ENCODE data around the gene RACK1. TPM values are rescaled to one million over a fixed set of nuclear protein-coding genes. Genes with fewer than 3 reads are reported as not detected.

The RACK1 gene
- total RNA-seq, 1 experiment from 2014 or later, result 2,552 TPM

- H3K27me3 Mint-ChIP-seq (ENCODE audit: low read depth), result peaks cover 2% of the 10 kb centered on the region
- H3K27me3 ChIP-seq (ENCODE audit: insufficient read depth, low read length), result no peaks in the 10 kb centered on the region
- H4K91ac ChIP-seq (ENCODE audit: insufficient read length, low read depth, low read length), result no peak overlapping the region
- peaks cover 51% of the 10 kb centered on the region for H3K79me2 ChIP-seq (ENCODE audit: insufficient read depth, low read length)
- H2AK5ac ChIP-seq (ENCODE audit: insufficient read length, low read length), result no peak overlapping the region
- H3K36me3 Mint-ChIP-seq (ENCODE audit: insufficient read depth in 1 of 3, low read depth in 3 of 3), result peaks cover 33 to 57% (median 54%) of the 10 kb centered on the region in 3 experiments
- no peak overlapping the region for H3K27ac ChIP-seq (ENCODE audit: insufficient read length, low read depth, low read length)
- peak overlapping the region; percentile 98 for H3K9ac ChIP-seq (ENCODE audit: extremely low read depth, insufficient read length, low read length)
- no peaks in the 10 kb centered on the region for H3K4me1 ChIP-seq (ENCODE audit: insufficient read depth, low read length)
- H3K18ac ChIP-seq (ENCODE audit: insufficient read length, low read depth, low read length), result peak overlapping the region; percentile 36
- H3K4me1 Mint-ChIP-seq, result peaks cover 39 to 56% of the 10 kb centered on the region in 2 experiments
- H3K9me3 ChIP-seq (ENCODE audit: control insufficient read depth, low read depth, low read length), result no peaks in the 10 kb centered on the region
- H4K8ac ChIP-seq (replicated peaks; ENCODE audit: insufficient read length, low read depth, low read length), result no peak overlapping the region
- H3K4me2 ChIP-seq (ENCODE audit: insufficient read depth, insufficient read length, low read length), result peak overlapping the region; percentile 65
- peaks cover 23% of the 10 kb centered on the region for H3K23me2 ChIP-seq (ENCODE audit: insufficient read length, low read depth, low read length, poor library complexity, severe bottlenecking)
- WGBS (ENCODE audit: extremely low coverage, insufficient read length, low lambda C conversion rate), result no CpG with 5 or more reads among the region's 55 CpGs
- no peak overlapping the region for H3K4ac ChIP-seq (ENCODE audit: low read depth, low read length)
- H3K14ac ChIP-seq (ENCODE audit: insufficient read depth, low read length), result peak overlapping the region; percentile 90
- H2BK20ac ChIP-seq (ENCODE audit: low read depth, low read length, poor library complexity, severe bottlenecking), result no peak overlapping the region
- H2BK5ac ChIP-seq (ENCODE audit: insufficient read length, low read length), result no peak overlapping the region
- H4K5ac ChIP-seq (ENCODE audit: insufficient read length, low read depth, low read length), result no peak overlapping the region
- no peak overlapping the region for H3K56ac ChIP-seq (ENCODE audit: insufficient read length, low read depth, low read length)
- TF ChIP-seq CTCF (conservative IDR thresholded peaks at IDR 0.05), result no peak
- peak overlapping the region; percentile 95 to 99 (median 98) for H3K27ac Mint-ChIP-seq
- H3K9me3 Mint-ChIP-seq, result peaks cover 3 to 4% of the 10 kb centered on the region in 2 experiments; a peak in 3 of 5 replicates
- peaks cover 25% of the 10 kb centered on the region for H3K79me1 ChIP-seq (ENCODE audit: insufficient read depth, low read depth, low read length, poor library complexity, severe bottlenecking)
- no peak overlapping the region for H3K23ac ChIP-seq (ENCODE audit: insufficient read length, low read depth, low read length)
- peak overlapping the region; percentile 93 to 97 for H3K4me3 Mint-ChIP-seq
- DNase-seq, result peak; percentile 84
- no peaks in the 10 kb centered on the region for H4K20me1 ChIP-seq (ENCODE audit: control insufficient read depth, insufficient read depth, insufficient read length)
- no peak overlapping the region for H2BK12ac ChIP-seq (ENCODE audit: insufficient read length, low read depth, low read length)
- no peak overlapping the region for H2AFZ ChIP-seq (ENCODE audit: low read length)
- H2BK15ac ChIP-seq (ENCODE audit: low read depth, low read length), result no peak overlapping the region
- no peak overlapping the region for H2BK120ac ChIP-seq (ENCODE audit: low read depth, low read length, poor library complexity, severe bottlenecking)
- H3T11ph ChIP-seq (ENCODE audit: low read length), result no peak overlapping the region
These were observed 2.8 kb upstream of the RACK1 start for GRCh38 chr5:181246276-181247049.

All from H9 (cell line).